ENCODE data around the gene BAZ1A.

Gene BAZ1A

DNA sequence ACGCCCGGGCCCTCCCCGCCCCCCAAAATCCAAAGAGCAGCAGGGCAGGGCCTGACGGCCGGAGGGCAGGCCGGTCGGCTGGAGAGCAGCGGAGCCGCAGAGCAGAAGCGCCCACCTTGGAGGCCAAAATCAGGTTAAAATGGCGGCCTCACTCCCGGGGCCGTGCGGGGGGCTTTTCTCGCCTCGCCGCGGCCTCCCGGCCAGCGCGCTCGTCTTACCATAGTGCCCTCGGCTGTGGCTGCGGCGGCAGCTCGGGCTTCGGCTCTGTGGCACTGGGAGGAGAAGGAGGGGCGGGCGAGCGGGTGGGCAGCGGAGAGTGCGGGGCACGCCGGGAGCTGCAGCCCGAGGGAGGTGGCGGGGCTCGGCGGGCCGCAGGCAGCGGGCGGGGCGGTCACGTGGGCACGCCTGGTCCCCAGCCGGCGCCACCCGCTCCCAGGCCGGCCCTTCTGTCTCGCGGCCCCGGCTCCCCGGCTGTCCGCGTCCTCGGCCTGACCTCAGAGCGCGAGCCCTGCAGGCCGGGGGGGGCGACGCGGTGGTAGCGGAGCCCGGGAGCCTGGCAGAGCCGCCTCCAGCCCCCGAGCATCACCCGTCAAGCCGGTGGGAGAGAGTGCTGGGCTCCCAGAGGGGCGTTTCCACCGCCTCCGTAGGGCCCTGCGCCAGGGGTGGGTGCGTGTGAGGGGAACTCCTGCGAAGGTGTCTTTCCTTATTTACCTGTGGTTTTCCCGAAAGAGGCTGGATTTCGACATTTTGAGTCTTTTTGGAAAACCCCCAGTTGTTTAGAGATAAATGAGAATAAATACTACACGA, 160.6 kb downstream of the BAZ1A start, which contains the start of gene CFL2:
TSS of gene CFL2 (minus strand) at position 274 of the 807 bp plus-strand sequence. CDS start at position 221, 53 bp downstream.
- DNase-seq: no peak

DNA sequence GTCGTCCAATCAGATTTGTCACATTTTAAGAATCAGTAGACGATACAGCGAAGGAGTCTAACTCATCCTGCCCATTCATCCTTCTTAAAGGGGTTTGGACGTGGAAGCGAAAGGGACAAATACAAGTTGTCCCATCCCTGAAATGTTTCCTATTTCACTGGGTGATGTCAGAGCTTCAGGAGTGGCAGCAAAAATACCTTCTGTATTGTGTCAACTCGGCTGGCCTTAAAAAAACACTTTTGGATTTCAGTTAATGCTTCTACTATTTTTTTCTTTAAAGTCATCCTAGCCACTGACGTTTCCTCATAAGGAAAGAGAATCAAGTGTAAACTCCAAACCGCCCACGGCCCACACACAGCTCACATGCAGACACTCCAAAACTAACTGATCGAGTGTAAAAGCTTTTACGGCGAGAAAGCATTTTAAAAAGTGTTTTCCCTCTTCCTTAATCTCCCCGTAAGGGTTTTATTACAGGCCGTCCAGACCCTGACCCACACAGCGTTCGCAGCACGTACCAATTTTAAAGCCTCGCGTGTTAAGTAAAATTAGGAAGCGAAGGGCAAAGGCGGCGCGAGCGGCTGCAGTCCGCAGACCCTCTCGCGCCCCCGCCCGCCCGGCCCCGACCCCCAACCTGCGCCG, 161.4 kb downstream of the BAZ1A start:
- DNase-seq: peak; percentile 71

DNA sequence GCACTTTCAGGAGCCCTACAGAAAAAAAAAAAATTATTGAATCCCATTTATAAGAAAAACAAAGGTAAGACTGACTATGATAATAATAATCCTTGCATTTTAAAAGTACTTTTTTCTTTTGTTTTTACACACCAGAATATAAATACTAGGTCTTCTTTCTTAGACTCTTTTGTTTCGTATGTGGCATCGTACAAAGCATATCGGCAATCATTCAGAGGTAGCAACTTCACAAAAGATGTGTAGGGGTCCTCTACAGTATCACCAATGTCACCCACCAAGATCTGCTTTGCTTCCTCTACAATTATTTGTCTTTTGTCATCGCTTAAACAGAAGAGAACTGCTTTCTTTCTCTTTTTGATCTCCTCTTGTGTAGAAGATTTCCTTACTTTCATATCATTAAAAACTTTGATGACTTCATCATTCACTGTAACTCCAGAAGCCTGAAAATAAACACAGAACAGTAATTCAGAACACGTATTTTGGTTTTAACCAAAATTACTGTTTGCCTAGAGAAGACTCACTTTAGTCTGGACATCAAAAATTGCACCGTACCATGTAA, 162.0 kb downstream of the BAZ1A start:
- no peak for DNase-seq

DNA sequence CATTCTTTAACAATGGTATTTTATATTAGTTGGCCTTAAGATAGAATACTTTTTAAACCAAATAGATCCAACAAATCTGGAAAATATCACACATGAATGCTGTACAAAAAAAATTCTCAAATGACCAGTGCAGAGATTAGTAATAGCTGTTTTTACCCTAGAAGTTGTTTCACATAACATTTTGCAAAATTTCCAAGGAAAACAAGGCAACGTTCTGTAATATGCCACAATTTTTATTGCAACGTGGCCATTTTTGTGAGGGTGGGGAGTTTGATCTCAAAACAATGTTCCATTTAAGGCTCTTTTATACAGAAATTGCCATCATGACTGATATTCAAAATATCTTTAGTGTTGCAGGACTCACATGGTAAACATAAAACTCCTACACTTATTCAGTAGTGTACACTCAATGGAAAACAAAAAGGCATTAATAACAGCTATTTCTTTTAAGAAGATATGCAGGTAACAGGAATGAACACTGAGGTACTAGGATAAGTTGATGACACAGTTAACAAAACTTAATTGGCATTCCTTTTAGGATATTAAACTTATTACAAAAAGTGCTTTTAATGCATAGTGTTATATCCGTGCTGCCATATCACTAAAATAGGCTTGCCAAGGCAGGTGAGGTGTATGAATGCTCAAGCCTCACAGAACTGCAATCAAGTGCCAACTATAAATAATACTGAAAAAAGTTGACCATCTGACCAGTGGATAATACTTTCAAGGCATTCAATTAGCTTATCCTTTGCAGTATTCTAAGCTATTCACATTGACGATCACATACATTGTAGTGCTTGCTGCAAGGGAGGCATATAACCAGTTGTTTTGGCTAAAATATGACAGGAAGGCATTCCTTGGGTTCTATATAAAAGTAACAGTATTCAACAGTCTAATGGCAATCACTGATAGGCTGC, 163.1 kb downstream of the BAZ1A start:
- no peak for DNase-seq

DNA sequence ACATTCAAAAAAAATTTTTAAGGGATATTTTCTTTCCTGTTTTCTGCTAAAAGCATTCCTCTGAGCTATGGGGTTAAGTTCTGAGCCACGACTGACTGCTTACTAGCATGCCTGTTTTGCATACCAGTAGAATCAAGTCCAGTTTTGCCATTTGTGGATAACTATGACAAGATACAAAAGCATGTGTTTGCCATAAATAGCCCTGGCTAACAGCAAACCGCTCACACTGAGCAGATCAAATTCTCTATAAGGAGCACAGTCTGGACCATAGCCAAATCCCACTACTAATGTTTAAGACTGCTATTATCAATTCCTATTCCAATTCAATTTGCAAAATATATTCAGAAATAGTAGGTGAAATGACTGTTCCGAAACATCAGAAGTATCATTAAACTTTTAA, 164.0 kb downstream of the BAZ1A start:
- DNase-seq: peak; percentile 82

DNA sequence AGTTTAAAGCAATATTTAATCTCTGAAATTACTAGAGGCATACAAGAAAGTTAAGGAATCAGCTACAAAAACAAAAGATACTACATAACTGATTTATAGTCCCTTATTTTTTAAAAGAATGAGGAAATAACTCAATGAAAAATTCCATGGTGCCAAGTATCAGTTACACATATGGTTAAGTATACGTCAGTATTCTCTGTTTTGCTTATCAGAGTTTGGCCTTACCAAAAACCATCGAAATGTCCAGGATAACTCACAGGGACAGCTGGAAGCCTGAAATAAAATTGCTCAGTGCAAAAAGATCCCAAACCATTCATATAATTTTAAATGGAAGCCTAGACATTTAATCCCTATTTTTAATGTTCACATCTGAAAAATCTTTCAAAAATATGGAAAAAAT, 164.4 kb downstream of the BAZ1A start:
- no peak for DNase-seq

DNA sequence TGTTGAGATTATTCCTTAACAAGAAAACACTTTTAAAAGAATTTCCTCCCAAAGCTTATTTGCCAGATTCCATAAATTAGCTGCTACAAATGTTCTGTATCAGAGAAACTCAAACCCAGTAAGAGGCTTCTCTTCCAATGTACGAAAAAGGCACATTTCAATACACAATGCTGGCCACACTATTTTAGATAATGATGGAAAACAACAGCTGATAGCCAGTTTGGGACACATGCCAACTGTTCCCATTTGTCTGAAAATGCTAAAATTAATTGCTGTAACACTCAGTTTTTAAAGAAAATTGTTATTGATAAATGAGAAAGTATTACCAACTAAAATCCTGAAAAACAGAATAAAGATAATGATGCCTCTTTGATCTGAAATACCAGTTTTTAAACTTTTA, 165.2 kb downstream of the BAZ1A start:
- no peak for DNase-seq

DNA sequence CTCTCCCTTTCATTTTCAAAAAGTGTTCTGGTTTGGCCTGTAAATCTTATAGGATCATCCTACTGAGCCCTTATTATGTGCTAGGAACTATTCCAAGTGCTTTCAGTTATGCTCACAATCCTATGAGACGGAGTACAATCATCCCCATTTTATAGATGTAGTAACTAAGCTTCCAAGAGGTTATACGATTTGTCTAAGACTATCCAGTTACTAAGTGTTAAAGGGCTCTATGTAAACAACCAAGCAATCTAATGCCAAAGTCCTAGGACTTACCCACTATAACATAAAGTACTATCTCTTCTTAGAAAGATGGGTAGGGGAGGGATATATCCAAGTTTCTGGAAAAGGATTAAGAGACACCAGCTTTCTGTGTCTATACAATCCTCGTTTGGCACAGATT, 167.4 kb downstream of the BAZ1A start:
- no peak for DNase-seq

Measured in amniotic stem cell (primary cell).